ENCODE data around the gene SPATA19.
"Not testable (repeated sequence)": the region's sequence is repeated elsewhere in the genome, so short reads cannot be mapped to it uniquely, and the experiment has no call there.

SPATA19 gene

GRCh38 chr11:133845413-133845812 is at the start of gene SPATA19:
TSS of gene SPATA19 (minus strand) at chr11:133845513. CDS start at chr11:133845446, 67 bp downstream.
- no peak for DNase-seq (ENCODE audit: low spot score)

- peak; percentile 70 for DNase-seq (ENCODE audit: low spot score)
Measured at GRCh38 chr11:133895061-133895479, 49.8 kb upstream of the SPATA19 start.

GRCh38 chr11:133893381-133893780 is 48.1 kb upstream of the SPATA19 start:
- no peak for DNase-seq (ENCODE audit: low spot score)

GRCh38 chr11:133892584-133893380 is 47.5 kb upstream of the SPATA19 start:
- DNase-seq (ENCODE audit: low spot score) = no peak

DNA sequence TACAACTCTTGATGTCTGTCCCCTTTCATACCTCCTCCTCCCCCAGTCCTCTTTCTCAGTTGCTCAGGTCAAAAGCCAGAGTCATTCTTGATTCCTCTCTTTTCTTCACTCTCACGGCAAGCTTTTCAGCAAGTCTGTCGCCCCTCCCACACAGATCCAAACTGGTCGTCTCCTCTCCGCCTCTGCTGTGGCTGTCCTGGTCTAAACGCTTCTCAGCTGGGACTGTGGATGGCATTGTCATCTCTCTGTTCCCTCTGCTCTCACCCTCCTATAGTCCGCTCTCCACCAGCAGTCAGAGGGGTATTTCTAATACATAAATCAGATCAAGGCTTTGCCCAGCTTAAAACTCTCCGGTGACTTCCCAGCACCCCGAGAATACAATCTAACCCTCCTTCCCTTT is 46.8 kb upstream of the SPATA19 start:
- DNase-seq (ENCODE audit: low spot score) = no peak

- no peak for DNase-seq (ENCODE audit: low spot score)
Measured at GRCh38 chr11:133889893-133890292, 44.6 kb upstream of the SPATA19 start.

DNA sequence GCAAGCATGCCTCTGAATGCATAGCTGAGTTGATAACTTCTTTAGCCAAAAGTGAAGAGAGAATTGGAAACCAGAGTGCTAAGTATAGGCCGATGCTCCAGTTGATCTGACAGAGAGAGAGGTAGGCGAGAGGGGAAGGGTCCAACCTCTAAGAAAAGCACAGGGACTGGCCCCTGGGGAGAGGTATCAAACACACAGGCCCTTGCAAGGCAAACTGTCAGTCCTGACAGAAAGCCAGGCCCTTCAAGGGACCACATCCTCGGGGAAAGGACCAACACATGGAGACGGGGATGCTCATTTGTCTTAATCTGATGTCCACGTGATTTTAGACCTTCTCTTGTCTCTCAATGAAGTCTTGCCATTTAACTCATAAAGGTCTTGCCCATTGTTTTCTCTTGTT is 43.9 kb upstream of the SPATA19 start:
- no peak for DNase-seq (ENCODE audit: low spot score)

GRCh38 chr11:133887692-133888332 is 42.5 kb upstream of the SPATA19 start:
- DNase-seq (ENCODE audit: low spot score) = no peak

DNA sequence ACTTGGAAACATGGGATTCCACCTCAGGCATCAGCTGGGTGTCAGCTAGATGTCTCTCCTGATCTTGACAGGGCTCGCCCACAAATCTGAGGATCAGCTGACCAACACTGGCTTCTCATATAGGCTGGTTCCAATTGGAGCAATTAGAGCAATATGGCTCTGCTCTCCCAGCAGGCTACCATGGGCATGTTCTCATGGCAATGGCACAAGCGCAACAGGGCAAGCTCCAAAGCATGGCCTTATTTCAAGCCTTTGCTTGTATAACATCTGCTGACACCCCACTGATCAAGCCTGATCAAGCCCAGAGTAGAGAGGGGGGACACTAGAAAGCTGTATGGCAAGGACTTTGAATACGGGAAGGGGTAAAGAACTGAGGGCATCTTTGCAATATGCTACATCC is 40.7 kb upstream of the SPATA19 start:
- no peak for DNase-seq (ENCODE audit: low spot score)

GRCh38 chr11:133872160-133872559 is 26.8 kb upstream of the SPATA19 start:
- no peak for DNase-seq (ENCODE audit: low spot score)

DNA sequence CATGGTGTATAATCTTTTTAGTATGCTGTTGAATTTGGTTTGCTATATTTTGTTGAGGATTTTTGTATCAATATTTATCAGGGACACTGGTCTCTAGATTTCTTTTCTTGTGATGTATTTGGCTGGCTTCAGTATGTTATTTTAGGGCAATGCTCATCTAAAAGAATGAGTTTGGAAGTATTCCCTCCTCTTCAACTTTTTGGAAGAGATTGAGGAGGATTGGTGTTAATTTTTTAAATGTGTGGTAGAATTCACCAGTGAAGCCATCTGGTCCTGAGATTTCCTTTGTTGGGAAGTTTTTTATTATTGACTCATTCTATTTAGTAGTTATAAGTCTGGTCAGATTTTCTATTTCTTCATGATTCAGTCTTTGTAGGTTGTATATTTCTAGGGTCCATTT is 22.1 kb upstream of the SPATA19 start:
- no peak for DNase-seq (ENCODE audit: low spot score)

- no peak for DNase-seq (ENCODE audit: low spot score)
Measured at GRCh38 chr11:133865466-133865865, 20.2 kb upstream of the SPATA19 start.

- no peak for DNase-seq (ENCODE audit: low spot score)
Measured at GRCh38 chr11:133864756-133865155, 19.4 kb upstream of the SPATA19 start.

- no peak for DNase-seq (ENCODE audit: low spot score)
Measured at GRCh38 chr11:133860151-133860550, 14.8 kb upstream of the SPATA19 start.

- not testable (repeated sequence) for DNase-seq (ENCODE audit: low spot score)
Measured at GRCh38 chr11:133854330-133854960, 9.1 kb upstream of the SPATA19 start.

GRCh38 chr11:133844217-133844616 is 1.1 kb downstream of the SPATA19 start:
- DNase-seq (ENCODE audit: low spot score) = no peak

GRCh38 chr11:133843454-133843987 is 1.8 kb downstream of the SPATA19 start:
- no peak for DNase-seq (ENCODE audit: low spot score)

DNA sequence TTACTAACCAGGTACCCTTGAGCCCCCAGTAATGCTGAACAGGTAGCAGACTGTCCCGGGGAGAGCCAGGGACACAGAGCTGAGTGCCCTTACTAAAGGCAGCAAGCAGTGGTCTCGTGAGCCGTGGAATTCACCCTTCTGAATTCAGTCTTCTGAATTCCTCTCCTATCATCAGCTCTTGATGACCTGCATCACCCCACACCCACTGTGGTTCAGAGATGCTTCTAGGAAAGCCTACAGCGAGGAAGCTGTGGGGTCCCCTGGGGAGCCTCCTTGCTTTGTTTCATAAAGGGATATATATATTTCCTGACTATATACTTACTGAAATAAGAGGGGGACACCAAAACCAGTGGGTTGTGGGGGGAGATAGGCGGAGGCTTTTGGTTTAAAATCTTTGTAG is 2.6 kb downstream of the SPATA19 start:
- DNase-seq (ENCODE audit: low spot score) = no peak

DNA sequence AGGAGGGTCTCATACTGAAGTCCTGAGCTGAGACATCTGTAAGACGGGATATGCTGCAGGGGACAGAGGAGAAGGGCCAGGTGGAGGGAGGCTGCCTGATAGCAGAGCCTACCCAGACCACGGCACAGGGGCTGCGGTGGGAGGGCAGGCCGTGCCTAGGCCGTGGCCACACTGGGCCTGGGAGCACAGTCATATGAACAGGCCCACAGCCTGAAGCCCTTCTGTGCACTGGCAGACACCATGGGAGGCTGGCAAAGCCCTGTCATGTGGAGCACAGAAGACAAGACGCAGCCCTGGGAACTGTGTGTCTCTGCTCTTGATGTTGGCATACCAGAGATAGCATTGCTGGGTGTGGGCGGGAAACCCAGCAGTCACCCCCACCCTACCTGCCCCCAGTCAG is 3.3 kb downstream of the SPATA19 start:
- DNase-seq (ENCODE audit: low spot score) = no peak

GRCh38 chr11:133841279-133842043 is 3.9 kb downstream of the SPATA19 start:
- DNase-seq (ENCODE audit: low spot score) = no peak

- no peak for DNase-seq (ENCODE audit: low spot score)
Measured at GRCh38 chr11:133840479-133840941, 4.8 kb downstream of the SPATA19 start.
